B cell (primary cell): Measurements from ENCODE around the gene ADAMTSL1. TPM values are rescaled to one million over a fixed set of nuclear protein-coding genes. Genes with fewer than 3 reads are reported as not detected.

Experiments used
- ATAC-seq: fragments of 200-7000 bp; cut with Tn5 transposase; one replicate; pipeline ENCODE4 v1.10.0; 2021; ENCODE audit warnings: low read depth, mild to moderate bottlenecking, moderate number of reproducible peaks, moderate library complexity
- CTCF ChIA-PET: fragments of 350-600 bp; sonication (Branson Sonifier 250); formaldehyde crosslinking; loops from one replicate; lab custom pipeline; 2021; ENCODE audit warnings: antibody characterized with exemption, inconsistent platforms; lab: Charles Lee
- POLR2A ChIA-PET: fragments of 350-600 bp; sonication (Branson Sonifier 250); formaldehyde crosslinking; loops from one replicate; lab custom pipeline; 2021; ENCODE audit warnings: antibody characterized with exemption; lab: Charles Lee
- DNase-seq: peaks from one replicate; pipeline ENCODE4 v3.0.0; 2013
- H2AFZ ChIP-seq: 2 replicates; pipeline ENCODE4 v1.6.1; 2012; ENCODE audit warnings: mild to moderate bottlenecking, low read depth, low read length; ENCODE audit not compliant: insufficient read depth, poor library complexity, severe bottlenecking
- H3K27ac ChIP-seq, 2 donors: 1 replicate in 1 of 2; 2 replicates in 1 of 2; pipeline ENCODE4 v1.5.1; 2012 to 2013; ENCODE audit warnings: low read length in 2 of 2, mild to moderate bottlenecking in 2 of 2, moderate library complexity in 1 of 2
- H3K27me3 ChIP-seq, 4 experiments: fragments of 200-600 bp in 1 of 4; sonication (generic) in 1 of 4; replicated peaks in 1 of 4; 1 replicate in 2 of 4; 2 replicates in 2 of 4; pipeline versions ENCODE4 v1.6.1 to v1.7.0; 2013 to 2016; ENCODE audit warnings: low read length in 3 of 4, mild to moderate bottlenecking in 2 of 4, mixed read lengths in 1 of 4, moderate library complexity in 1 of 4; ENCODE audit not compliant: insufficient read depth in 4 of 4, control insufficient read depth in 3 of 4; ENCODE audit errors: control extremely low read depth in 1 of 4
- H3K36me3 ChIP-seq, 2 experiments: replicated peaks in 1 of 2; 1 replicate in 1 of 2; 2 replicates in 1 of 2; pipeline versions ENCODE4 v1.6.1 to v1.7.1; 2013; ENCODE audit warnings: low read length in 1 of 2; ENCODE audit not compliant: insufficient read depth in 2 of 2, control insufficient read depth in 1 of 2; ENCODE audit errors: control extremely low read depth in 1 of 2, extremely low read depth in 1 of 2
- H3K4me1 ChIP-seq, 2 donors: fragments of 200-600 bp in 1 of 2; sonication (generic) in 1 of 2; 1 replicate in 1 of 2; 2 replicates in 1 of 2; pipeline versions ENCODE4 v1.5.1 to v1.6.1; 2013 to 2017; ENCODE audit warnings: low read length in 2 of 2; ENCODE audit not compliant: control insufficient read depth in 2 of 2, insufficient read depth in 2 of 2
- H3K4me2 ChIP-seq: replicated peaks from 2 replicates; pipeline ENCODE3; 2012; ENCODE audit warnings: mild to moderate bottlenecking, low read depth, low read length; ENCODE audit not compliant: poor library complexity, severe bottlenecking
- H3K4me3 ChIP-seq, 5 experiments: fragments of 200-600 bp in 1 of 5; sonication (generic) in 1 of 5; 1 replicate in 3 of 5; 2 replicates in 2 of 5; pipeline versions ENCODE4 v1.5.1 to v1.7.0; 2011 to 2016; ENCODE audit warnings: low read length in 4 of 5, mild to moderate bottlenecking in 4 of 5, low read depth in 2 of 5, control low read depth in 1 of 5, moderate library complexity in 1 of 5; ENCODE audit not compliant: insufficient read depth in 1 of 5; ENCODE audit errors: control extremely low read depth in 1 of 5, extremely low read depth in 1 of 5
- H3K79me2 ChIP-seq: fragments of 200-600 bp; sonication (generic); one replicate; pipeline ENCODE4 v1.6.0; 2016; ENCODE audit warnings: low read length; ENCODE audit not compliant: control insufficient read depth, insufficient read depth
- H3K9ac ChIP-seq: fragments of 200-600 bp; sonication (generic); 2 replicates; pipeline ENCODE4 v1.6.1; 2017; ENCODE audit warnings: mild to moderate bottlenecking, low read length, moderate library complexity
- H3K9me3 ChIP-seq, 3 donors: one replicate each; pipeline versions ENCODE4 v1.6.1 to v1.7.1; 2013; ENCODE audit warnings: low read length in 2 of 3; ENCODE audit not compliant: control insufficient read depth in 2 of 3, insufficient read depth in 1 of 3; ENCODE audit errors: control extremely low read depth in 1 of 3
- H4K20me1 ChIP-seq: 2 replicates; pipeline ENCODE4 v1.6.0; 2012; ENCODE audit warnings: mild to moderate bottlenecking, low read length; ENCODE audit not compliant: insufficient read depth, control insufficient read depth, poor library complexity, severe bottlenecking
- H3K27ac Mint-ChIP-seq: one replicate; pipeline ENCODE4 v1.8.0; 2021; ENCODE audit warnings: mixed read lengths
- H3K27me3 Mint-ChIP-seq: one replicate; pipeline ENCODE4 v1.8.0; 2021; ENCODE audit warnings: mixed read lengths
- H3K4me1 Mint-ChIP-seq: one replicate; pipeline ENCODE4 v1.8.0; 2021; ENCODE audit warnings: mixed read lengths
- H3K4me3 Mint-ChIP-seq: one replicate; pipeline ENCODE4 v1.8.0; 2021; ENCODE audit warnings: mixed read lengths
- H3K9me3 Mint-ChIP-seq: one replicate; pipeline ENCODE4 v1.8.0; 2022; ENCODE audit warnings: mixed read lengths; ENCODE audit not compliant: insufficient read depth
- CTCF ChIP-seq: fragments of 200-600 bp; IDR thresholded peaks from one replicate; pipeline ENCODE4 v1.8.0; 2022; ENCODE audit warnings: antibody characterized with exemption, mild to moderate bottlenecking
- EZH2 ChIP-seq: IDR thresholded peaks from 2 replicates; pipeline ENCODE4 v1.6.1; 2012; ENCODE audit warnings: borderline replicate concordance, low read depth, mild to moderate bottlenecking, moderate library complexity, low read length; ENCODE audit not compliant: insufficient read depth, poor library complexity, severe bottlenecking
- WGBS: methylation state at CpG from one replicate; pipeline ENCODE4 v1.1.5; 2013; ENCODE audit warnings: missing lambda C conversion rate; ENCODE audit not compliant: insufficient coverage; 5-methylcytosine and 5-hydroxymethylcytosine counted together
- intact Hi-C: fragments of 100-400 bp; cut with micrococcal nuclease; formaldehyde crosslinking; loops from one replicate; pipeline ENCODE4 v1.10.0; 2022
- polyA plus RNA-seq: library from polyadenylated mRNA; depleted of rRNA; stranded (reverse); fragments of >200 nt; gene quantifications from 2 replicates; pipeline ENCODE4 v1.2.3, GENCODE V29; 2012
- total RNA-seq, 2 donors: library from RNA; stranded (reverse); fragments of 120-200 nt in 1 of 2; gene quantifications; 1 replicate in 1 of 2; 2 replicates in 1 of 2; pipeline versions ENCODE4 v1.2.3 to v1.2.4, GENCODE V29; 2013 to 2022

Gene ADAMTSL1
- total and polyA plus RNA-seq, 2 donors (not counting 1 experiment from before 2014, with no cell fraction given) = not detected

- H3K36me3 ChIP-seq = no peaks in the 10 kb centered on the region
- H3K4me2 ChIP-seq = no peak overlapping the region
- no peak overlapping the region for H3K4me3 Mint-ChIP-seq
- H3K27ac ChIP-seq = no peak overlapping the region
- H3K27ac Mint-ChIP-seq = no peak overlapping the region
- POLR2A ChIA-PET = no interaction called here
- H3K9me3 Mint-ChIP-seq = no peaks in the 10 kb centered on the region
- H2AFZ ChIP-seq = no peak overlapping the region
- no peaks in the 10 kb centered on the region for H3K4me1 Mint-ChIP-seq
- H3K27me3 ChIP-seq = no peaks in the 10 kb centered on the region
- TF ChIP-seq EZH2 (no peak), CTCF (no peak)
- CTCF ChIA-PET = no interaction called here
- H4K20me1 ChIP-seq = no peaks in the 10 kb centered on the region
- H3K9ac ChIP-seq = no peak overlapping the region
- WGBS = 57% methylated on average over 2 of the region's 3 CpGs
- ATAC-seq (no peak), DNase-seq (no peak)
- H3K9me3 ChIP-seq = no peaks in the 10 kb centered on the region
- H3K79me2 ChIP-seq = no peaks in the 10 kb centered on the region
- H3K27me3 Mint-ChIP-seq = peaks cover 9% of the 10 kb centered on the region
- intact Hi-C loops = no loop called here
- no peak overlapping the region for H3K4me3 ChIP-seq
- H3K4me1 ChIP-seq = no peaks in the 10 kb centered on the region
These were observed 6.7 kb downstream of the ADAMTSL1 start for GRCh38 chr9:18480662-18481093.

- no peak overlapping the region for H3K27ac Mint-ChIP-seq
- no peaks in the 10 kb centered on the region for H3K4me1 Mint-ChIP-seq
- H3K4me3 Mint-ChIP-seq = no peak overlapping the region
- intact Hi-C loops = no loop called here
- Histone ChIP-seq H3K79me2 (no peaks in the 10 kb centered on the region), H3K9me3 (no peaks in the 10 kb centered on the region), H3K4me1 (no peaks in the 10 kb centered on the region), H4K20me1 (no peaks in the 10 kb centered on the region), H3K9ac (no peak overlapping the region), H3K36me3 (no peaks in the 10 kb centered on the region), H3K27ac (no peak overlapping the region), H3K4me2 (no peak overlapping the region), H3K27me3 (no peaks in the 10 kb centered on the region), H2AFZ (no peak overlapping the region), H3K4me3 (no peak overlapping the region)
- DNase-seq (no peak), ATAC-seq (no peak)
- CTCF ChIA-PET = no interaction called here
- WGBS = no CpG with 5 or more reads among the region's 2 CpGs
- peaks cover 9% of the 10 kb centered on the region for H3K27me3 Mint-ChIP-seq
- POLR2A ChIA-PET = no interaction called here
- TF ChIP-seq CTCF (no peak), EZH2 (no peak)
- peaks cover 2% of the 10 kb centered on the region for H3K9me3 Mint-ChIP-seq
These were observed 8.4 kb downstream of the ADAMTSL1 start for GRCh38 chr9:18482371-18482770.
